H1 (cell line): ENCODE results near the gene CSRP3. TPM values are rescaled to one million over a fixed set of nuclear protein-coding genes. Genes with fewer than 3 reads are reported as not detected.

Source experiments
- CTCF ChIA-PET: fragments of 300-600 bp; sonication (Branson Sonifier 250); formaldehyde crosslinking; loops from one replicate; lab custom pipeline; 2021; ENCODE audit not compliant: partially characterized antibody; lab: Charles Lee
- POLR2A ChIA-PET: fragments of 300-600 bp; sonication (Branson Sonifier 250); formaldehyde crosslinking; loops from one replicate; lab custom pipeline; 2021; ENCODE audit warnings: inconsistent platforms; ENCODE audit not compliant: partially characterized antibody; lab: Charles Lee
- DNase-seq, 2 experiments: peaks; one replicate each; pipeline versions ENCODE4 v3.0.0 to v3.0.0-alpha.2; 2010 to 2022; ENCODE audit warnings: low spot score in 2 of 2, low read depth in 1 of 2, mixed read lengths in 1 of 2
- FAIRE-seq: peaks from 2 replicates; lab custom pipeline; 2011; peaks lifted over from hg19 to GRCh38; lab: Jason Lieb, UNC
- H2AFZ ChIP-seq: 2 replicates; pipeline ENCODE4 v1.8.1; 2012; ENCODE audit warnings: low read length, inconsistent platforms
- H2AK5ac ChIP-seq: 2 replicates; pipeline ENCODE4 v1.6.1; 2013; ENCODE audit warnings: low read depth, low read length
- H2BK120ac ChIP-seq: replicated peaks from 2 replicates; pipeline ENCODE3; 2013; ENCODE audit warnings: low read depth, low read length, inconsistent platforms
- H2BK12ac ChIP-seq: 2 replicates; pipeline ENCODE4 v1.6.1; 2013; ENCODE audit warnings: low read depth, low read length
- H2BK15ac ChIP-seq: 2 replicates; pipeline ENCODE4 v1.6.1; 2013; ENCODE audit warnings: low read length
- H2BK20ac ChIP-seq: 2 replicates; pipeline ENCODE4 v1.6.1; 2013; ENCODE audit warnings: low read length
- H2BK5ac ChIP-seq: 2 replicates; pipeline ENCODE4 v1.6.1; 2013; ENCODE audit warnings: low read depth, low read length
- H3K14ac ChIP-seq: 2 replicates; pipeline ENCODE4 v1.6.1; 2013; ENCODE audit warnings: inconsistent platforms; ENCODE audit not compliant: insufficient read length
- H3K18ac ChIP-seq: 2 replicates; pipeline ENCODE4 v1.6.1; 2013; ENCODE audit warnings: low read length; ENCODE audit errors: extremely low read depth
- H3K23ac ChIP-seq: 2 replicates; pipeline ENCODE4 v1.6.1; 2013; ENCODE audit warnings: inconsistent platforms; ENCODE audit not compliant: insufficient read length
- H3K23me2 ChIP-seq: 2 replicates; pipeline ENCODE4 v1.6.1; 2013; ENCODE audit warnings: low read depth, low read length
- H3K27ac ChIP-seq: 2 replicates; pipeline ENCODE4 v1.6.1; 2011; ENCODE audit warnings: low read depth, low read length, inconsistent platforms
- H3K27me3 ChIP-seq, 4 experiments: replicated peaks in 1 of 4; 1 replicate in 1 of 4; 2 replicates in 3 of 4; pipeline versions ENCODE4 v1.6.1 to v1.8.1; 2011 to 2013; ENCODE audit warnings: low read length in 3 of 4, mild to moderate bottlenecking in 3 of 4, inconsistent platforms in 2 of 4, mixed read lengths in 2 of 4, moderate library complexity in 1 of 4; ENCODE audit not compliant: control insufficient read depth in 3 of 4, insufficient read depth in 3 of 4; ENCODE audit errors: extremely low read depth in 1 of 4
- H3K36me3 ChIP-seq, 4 experiments: 2 replicates each; pipeline versions ENCODE4 v1.6.1 to v1.8.1; 2011 to 2013; ENCODE audit warnings: mild to moderate bottlenecking in 4 of 4, low read length in 3 of 4, moderate library complexity in 2 of 4, control low read depth in 1 of 4, inconsistent platforms in 1 of 4; ENCODE audit not compliant: insufficient read depth in 4 of 4, control insufficient read depth in 2 of 4
- H3K4ac ChIP-seq: replicated peaks from 2 replicates; pipeline ENCODE3; 2013; ENCODE audit warnings: low read length, low read depth, mixed read lengths, inconsistent platforms; ENCODE audit not compliant: insufficient read length
- H3K4me1 ChIP-seq, 4 experiments: replicated peaks in 1 of 4; 1 replicate in 1 of 4; 2 replicates in 3 of 4; pipeline versions ENCODE4 v1.6.1 to v1.8.1; 2011 to 2013; ENCODE audit warnings: low read length in 3 of 4, inconsistent platforms in 2 of 4, mixed read lengths in 1 of 4; ENCODE audit not compliant: insufficient read depth in 4 of 4, control insufficient read depth in 3 of 4
- H3K4me2 ChIP-seq, 2 experiments: 2 replicates each; pipeline versions ENCODE4 v1.6.1 to v1.8.1; 2011 to 2013; ENCODE audit warnings: low read depth in 2 of 2, low read length in 2 of 2, control low read depth in 1 of 2, inconsistent platforms in 1 of 2, mild to moderate bottlenecking in 1 of 2; ENCODE audit not compliant: insufficient read depth in 1 of 2
- H3K4me3 ChIP-seq, 4 experiments: fragments of 200-600, 300-600 bp in 1 of 4; sonication (generic), shearing (Covaris generic), sonication (Bioruptor Twin) in 1 of 4; 2 replicates each; pipeline versions ENCODE4 v1.5.1 to v1.8.1; 2011 to 2016; ENCODE audit warnings: low read length in 4 of 4, low read depth in 3 of 4, control low read depth in 2 of 4, inconsistent platforms in 2 of 4, mild to moderate bottlenecking in 2 of 4, mixed read lengths in 1 of 4, moderate library complexity in 1 of 4; ENCODE audit not compliant: insufficient read depth in 2 of 4; ENCODE audit errors: extremely low read depth in 1 of 4
- H3K56ac ChIP-seq: replicated peaks from 2 replicates; pipeline ENCODE3; 2013; ENCODE audit warnings: low read depth, mild to moderate bottlenecking, mixed read lengths, low read length, inconsistent platforms; ENCODE audit not compliant: insufficient read length
- H3K79me1 ChIP-seq: 2 replicates; pipeline ENCODE4 v1.6.1; 2013; ENCODE audit warnings: low read depth, low read length, control low read depth
- H3K79me2 ChIP-seq, 2 experiments: 2 replicates each; pipeline versions ENCODE4 v1.6.1 to v1.8.1; 2012 to 2013; ENCODE audit warnings: low read length in 2 of 2, mild to moderate bottlenecking in 2 of 2, inconsistent platforms in 1 of 2; ENCODE audit not compliant: insufficient read depth in 2 of 2, control insufficient read depth in 1 of 2
- H3K9ac ChIP-seq, 4 experiments: replicated peaks in 1 of 4; 1 replicate in 1 of 4; 2 replicates in 3 of 4; pipeline versions ENCODE4 v1.6.1 to v1.8.1; 2011 to 2013; ENCODE audit warnings: low read depth in 3 of 4, low read length in 3 of 4, control low read depth in 2 of 4, mild to moderate bottlenecking in 2 of 4, moderate library complexity in 2 of 4, inconsistent platforms in 1 of 4; ENCODE audit errors: extremely low read depth in 1 of 4
- H3K9me3 ChIP-seq, 2 experiments: 2 replicates each; pipeline versions ENCODE4 v1.6.1 to v1.8.1; 2012 to 2013; ENCODE audit warnings: mild to moderate bottlenecking in 2 of 2, moderate library complexity in 2 of 2, control low read depth in 1 of 2, inconsistent platforms in 1 of 2, low read depth in 1 of 2, low read length in 1 of 2, mixed read lengths in 1 of 2; ENCODE audit not compliant: insufficient read depth in 2 of 2
- H4K20me1 ChIP-seq, 2 experiments: replicated peaks in 1 of 2; 2 replicates each; pipeline versions ENCODE3 to v1.8.1; 2011 to 2013; ENCODE audit warnings: inconsistent platforms in 2 of 2, low read length in 2 of 2, mild to moderate bottlenecking in 1 of 2; ENCODE audit not compliant: insufficient read depth in 2 of 2, control insufficient read depth in 1 of 2
- H4K5ac ChIP-seq: 2 replicates; pipeline ENCODE4 v1.6.1; 2013; ENCODE audit warnings: low read length, low read depth, mixed read lengths, inconsistent platforms; ENCODE audit not compliant: insufficient read length
- H4K8ac ChIP-seq: 2 replicates; pipeline ENCODE4 v1.8.0; 2013; ENCODE audit warnings: mild to moderate bottlenecking, moderate library complexity, low read length, inconsistent platforms; ENCODE audit not compliant: insufficient read depth; ENCODE audit errors: extremely low read depth
- H4K91ac ChIP-seq: replicated peaks from 2 replicates; pipeline ENCODE3; 2013; ENCODE audit warnings: low read length, mixed read lengths, inconsistent platforms; ENCODE audit not compliant: insufficient read length
- BCL11A ChIP-seq, 2 experiments: IDR thresholded peaks; one replicate each; pipeline ENCODE4 v1.6.1; 2011; ENCODE audit warnings: low read depth in 2 of 2, low read length in 2 of 2, mild to moderate bottlenecking in 2 of 2
- CHD1 ChIP-seq: IDR thresholded peaks from 2 replicates; pipeline ENCODE4 v1.6.1; 2012; ENCODE audit warnings: low read depth, low read length, improper control_type of control experiment
- CHD2 ChIP-seq: IDR thresholded peaks from 2 replicates; pipeline ENCODE4 v1.6.1; 2012; ENCODE audit warnings: low read length, improper control_type of control experiment
- HDAC6 ChIP-seq: IDR thresholded peaks from one replicate; pipeline ENCODE4 v1.7.1; 2012; ENCODE audit warnings: low read depth, mild to moderate bottlenecking, inconsistent platforms, low read length, moderate library complexity
- JUN ChIP-seq: IDR thresholded peaks from 2 replicates; pipeline ENCODE4 v1.6.1; 2011; ENCODE audit warnings: low read depth, mild to moderate bottlenecking, improper control_type of control experiment, low read length
- MAFK ChIP-seq: IDR thresholded peaks from 2 replicates; pipeline ENCODE4 v1.6.1; 2012; ENCODE audit warnings: low read depth, mild to moderate bottlenecking, improper control_type of control experiment, low read length
- NANOG ChIP-seq: IDR thresholded peaks from 2 replicates; pipeline ENCODE4 v1.6.1; 2011; ENCODE audit warnings: low read length, low read depth, mild to moderate bottlenecking, inconsistent platforms; ENCODE audit not compliant: insufficient read depth, poor library complexity, severe bottlenecking
- NRF1 ChIP-seq: IDR thresholded peaks from 2 replicates; pipeline ENCODE4 v1.6.1; 2011; ENCODE audit warnings: mild to moderate bottlenecking, low read depth, low read length, improper control_type of control experiment
- RAD21 ChIP-seq, 2 experiments: IDR thresholded peaks in 1 of 2; conservative IDR thresholded peaks in 1 of 2; 2 replicates each; pipeline ENCODE4 v1.6.1; 2011; ENCODE audit warnings: low read depth in 2 of 2, low read length in 2 of 2, improper control_type of control experiment in 1 of 2, inconsistent platforms in 1 of 2, mild to moderate bottlenecking in 1 of 2, moderate library complexity in 1 of 2
- RNF2 ChIP-seq: fragments of 200-900, 300-1000 bp; sonication (generic); IDR thresholded peaks from 2 replicates; pipeline ENCODE4 v1.7.1; 2016; ENCODE audit warnings: borderline replicate concordance, low read depth, mild to moderate bottlenecking, antibody characterized with exemption, low read length; ENCODE audit not compliant: poor library complexity, severe bottlenecking; ENCODE audit errors: missing control alignments
- SP4 ChIP-seq: IDR thresholded peaks from 2 replicates; pipeline ENCODE4 v1.6.1; 2012; ENCODE audit warnings: low read length, inconsistent platforms
- WGBS, 2 experiments: shearing (Covaris generic) in 1 of 2; methylation state at CpG; one replicate each; pipeline versions ENCODE4 v1.1.6 to v1.1.7; 2013 to 2015; ENCODE audit warnings: low lambda C conversion rate in 2 of 2, mixed read lengths in 2 of 2, inconsistent platforms in 1 of 2, low coverage in 1 of 2, missing lambda C conversion rate in 1 of 2; ENCODE audit not compliant: insufficient replicate concordance in 2 of 2, insufficient coverage in 1 of 2, insufficient read length in 1 of 2; ENCODE audit errors: extremely low coverage in 1 of 2, missing lambda C conversion rate in 1 of 2; 5-methylcytosine and 5-hydroxymethylcytosine counted together
- polyA plus RNA-seq, 7 experiments: library from polyadenylated mRNA; depleted of rRNA in 3 of 7; stranded (reverse) in 5 of 7; unstranded in 2 of 7; fragments of >200 nt in 5 of 7; fragments of 200-250 nt in 2 of 7; gene quantifications; 1 replicate in 5 of 7; 2 replicates in 1 of 7; 4 replicates in 1 of 7; pipeline versions ENCODE4 v1.2.1 to v1.2.3, GENCODE V29; 2011 to 2013; ENCODE audit warnings: missing spikeins in 2 of 7, mixed read lengths in 2 of 7
- total RNA-seq: library from RNA; stranded (reverse); fragmentation: NEBNext Ultra II Directional; extraction: Animal tissue kit (Norgen Biotek cat#: 25700); gene quantifications from 2 replicates; pipeline ENCODE4 v1.2.1, GENCODE V29; 2021
- TF ChIP-seq, protein P1 (sequence below): IDR thresholded peaks from 2 replicates; pipeline ENCODE4 v1.6.1; 2012; ENCODE audit warnings: inconsistent platforms

CSRP3 gene
- total and polyA plus RNA-seq, 2 of the 8 experiments (the other 6 are each of a cell fraction or from before 2014, with no cell fraction given) = not detected

DNA sequence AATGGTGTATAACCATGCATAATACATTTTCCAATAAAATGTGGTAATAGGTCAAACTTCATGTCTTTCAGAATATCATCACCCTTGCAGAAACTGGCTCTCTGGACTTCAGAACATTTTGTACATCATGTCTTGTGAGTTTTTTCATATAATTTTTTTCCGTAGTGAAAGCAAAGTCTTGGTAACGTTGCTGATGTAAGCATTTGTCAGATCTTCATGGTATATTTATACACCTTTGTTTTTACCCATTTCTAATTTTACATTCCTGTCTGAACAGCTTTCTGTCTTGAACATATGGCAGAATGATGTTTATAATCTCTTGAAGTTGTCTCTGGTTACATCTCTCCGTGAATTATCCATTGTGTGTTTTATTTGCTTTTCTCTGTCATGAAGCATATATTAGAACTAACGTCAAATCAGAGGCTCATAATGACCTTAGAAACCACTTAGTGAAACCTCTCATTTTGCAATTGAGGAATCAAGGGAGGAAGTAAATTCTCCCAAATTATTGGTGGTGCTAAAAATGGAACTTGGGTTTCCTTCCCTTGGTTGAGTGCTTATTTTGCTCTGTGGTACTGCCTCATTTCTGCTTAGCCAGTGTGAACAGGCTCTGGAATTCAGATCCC is 37.4 kb downstream of the CSRP3 start:
- ChIA-PET CTCF (no interaction called here), POLR2A (no interaction called here)
- no peak overlapping the region for H3K14ac ChIP-seq
- no peaks in the 10 kb centered on the region for H3K23me2 ChIP-seq
- H3K4me2 ChIP-seq = no peak overlapping the region
- peaks cover 4 to 53% (median 22%) of the 10 kb centered on the region in 4 experiments; a peak in 7 of 8 replicates for H3K36me3 ChIP-seq
- no peak overlapping the region for H2BK12ac ChIP-seq
- no peak overlapping the region for H3K4me3 ChIP-seq
- no peak overlapping the region for H3K4ac ChIP-seq
- H3K56ac ChIP-seq = no peak overlapping the region
- H2AFZ ChIP-seq = no peak overlapping the region
- H3K27me3 ChIP-seq = peaks cover 0 to 1% (median 0%) of the 10 kb centered on the region in 4 experiments; a peak in 1 of 7 replicates
- no peak overlapping the region for H2AK5ac ChIP-seq
- no peak overlapping the region for H3K18ac ChIP-seq
- DNase-seq (no peak), FAIRE-seq (no peak)
- H4K91ac ChIP-seq = no peak overlapping the region
- no peak overlapping the region for H4K8ac ChIP-seq
- no peak overlapping the region for H3K9ac ChIP-seq
- no peaks in the 10 kb centered on the region for H3K79me1 ChIP-seq
- H2BK15ac ChIP-seq = no peak overlapping the region
- no peak overlapping the region for H3K23ac ChIP-seq
- H2BK120ac ChIP-seq = no peak overlapping the region
- WGBS, 2 experiments = 89% methylated on average over 4 of the region's 4 CpGs; no CpG with 5 or more reads in 1 of the 2 experiments
- no peaks in the 10 kb centered on the region for H3K79me2 ChIP-seq
- no peaks in the 10 kb centered on the region for H3K9me3 ChIP-seq
- no peak overlapping the region for H2BK5ac ChIP-seq
- H3K27ac ChIP-seq = no peak overlapping the region
- H4K5ac ChIP-seq = no peak overlapping the region
- H3K4me1 ChIP-seq = no peaks in the 10 kb centered on the region
- H4K20me1 ChIP-seq = peaks cover 0 to 1% of the 10 kb centered on the region in 2 experiments
- H2BK20ac ChIP-seq = no peak overlapping the region
- TF ChIP-seq, protein P1, sequence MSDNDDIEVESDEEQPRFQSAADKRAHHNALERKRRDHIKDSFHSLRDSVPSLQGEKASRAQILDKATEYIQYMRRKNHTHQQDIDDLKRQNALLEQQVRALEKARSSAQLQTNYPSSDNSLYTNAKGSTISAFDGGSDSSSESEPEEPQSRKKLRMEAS = no peak
- TF ChIP-seq HDAC6 = no peak
- TF ChIP-seq CHD1 = no peak
- no peak for TF ChIP-seq MAFK
- no peak for TF ChIP-seq SP4
- no peak for TF ChIP-seq RNF2
- no peak for TF ChIP-seq RAD21 (IDR thresholded peaks at IDR 0.05 in 1 of 2, conservative IDR thresholded peaks at IDR 0.05 in 1 of 2; ENCODE audit: low read depth in 2 of 2, low read length in 2 of 2)
- no peak for TF ChIP-seq NANOG
- no peak for TF ChIP-seq BCL11A (IDR thresholded peaks at IDR 0.05; ENCODE audit: low read depth in 2 of 2, low read length in 2 of 2)
- TF ChIP-seq CHD2 = no peak
- TF ChIP-seq JUN = no peak
- no peak for TF ChIP-seq NRF1
